GM23338 (cell line): ENCODE measurements around the gene HES7. TPM values are rescaled to one million over a fixed set of nuclear protein-coding genes. Genes with fewer than 3 reads are reported as not detected.
"Not testable (repeated sequence)": the region's sequence is repeated elsewhere in the genome, so short reads cannot be mapped to it uniquely, and the experiment has no call there.

Experiments used
- ATAC-seq: fragments of 200-7000 bp; cut with Tn5 transposase; 3 replicates; pipeline ENCODE4 v1.9.1; 2020
- DNase-seq: peaks from one replicate; pipeline ENCODE4 v3.0.0-alpha.2; 2015; ENCODE audit warnings: low spot score
- H2AFZ ChIP-seq: fragments of 200-600 bp; sonication (generic); 2 replicates; pipeline ENCODE4 v1.8.0; 2016; ENCODE audit warnings: antibody characterized with exemption, mild to moderate bottlenecking, moderate library complexity
- H3F3A ChIP-seq: fragments of 200-600 bp; sonication (generic); replicated peaks from 2 replicates; pipeline ENCODE4 v1.8.0; 2017; ENCODE audit warnings: antibody characterized with exemption, mixed run types, low read depth
- H3K27ac ChIP-seq: fragments of 200-600 bp; sonication (generic); 2 replicates; pipeline ENCODE4 v1.6.1; 2016; ENCODE audit warnings: low read depth
- H3K27me3 ChIP-seq: fragments of 200-600 bp; sonication (generic); 2 replicates; pipeline ENCODE4 v1.8.0; 2016; ENCODE audit warnings: mild to moderate bottlenecking, mixed run types, moderate library complexity; ENCODE audit not compliant: insufficient read depth
- H3K36me3 ChIP-seq: fragments of 200-600 bp; sonication (generic); 2 replicates; pipeline ENCODE4 v1.8.0; 2016; ENCODE audit warnings: mild to moderate bottlenecking; ENCODE audit not compliant: insufficient read depth
- H3K4me1 ChIP-seq: fragments of 200-600 bp; sonication (generic); 2 replicates; pipeline ENCODE4 v1.8.0; 2016; ENCODE audit warnings: mild to moderate bottlenecking, moderate library complexity; ENCODE audit not compliant: insufficient read depth
- H3K4me2 ChIP-seq: fragments of 200-600 bp; sonication (generic); 2 replicates; pipeline ENCODE4 v1.7.1; 2017; ENCODE audit warnings: mixed run types
- H3K4me3 ChIP-seq: fragments of 200-600 bp; sonication (generic); 2 replicates; pipeline ENCODE4 v1.6.1; 2016; ENCODE audit warnings: mixed run types
- H3K79me2 ChIP-seq: fragments of 200-600 bp; sonication (generic); replicated peaks from 2 replicates; pipeline ENCODE4 v1.8.0; 2017; ENCODE audit warnings: mild to moderate bottlenecking; ENCODE audit not compliant: insufficient read depth
- H3K9me2 ChIP-seq: fragments of 200-600 bp; sonication (generic); 2 replicates; pipeline ENCODE4 v1.8.0; 2017; ENCODE audit not compliant: insufficient read depth
- H4K20me1 ChIP-seq: fragments of 200-600 bp; sonication (generic); replicated peaks from 2 replicates; pipeline ENCODE4 v1.8.0; 2017; ENCODE audit warnings: mild to moderate bottlenecking; ENCODE audit not compliant: insufficient read depth
- H3K27ac Mint-ChIP-seq: 2 replicates; pipeline ENCODE4 v1.8.0; 2020; ENCODE audit warnings: inconsistent platforms, mild to moderate bottlenecking, moderate library complexity, mixed read lengths
- H3K27me3 Mint-ChIP-seq: 3 replicates; pipeline ENCODE4 v1.8.0; 2022; ENCODE audit warnings: low read depth, mild to moderate bottlenecking, moderate library complexity, mixed read lengths, inconsistent platforms; ENCODE audit not compliant: insufficient read depth, poor library complexity
- H3K36me3 Mint-ChIP-seq: 3 replicates; pipeline ENCODE4 v1.8.0; 2021; ENCODE audit warnings: low read depth, mild to moderate bottlenecking, inconsistent platforms, moderate library complexity, mixed read lengths
- H3K4me1 Mint-ChIP-seq: 3 replicates; pipeline ENCODE4 v1.8.0; 2020; ENCODE audit warnings: mild to moderate bottlenecking, inconsistent platforms, mixed read lengths
- H3K4me3 Mint-ChIP-seq: 3 replicates; pipeline ENCODE4 v1.8.0; 2021; ENCODE audit warnings: moderate library complexity, mild to moderate bottlenecking, inconsistent platforms, mixed read lengths
- H3K9me3 Mint-ChIP-seq: 3 replicates; pipeline ENCODE4 v1.8.0; 2020; ENCODE audit warnings: moderate library complexity, mild to moderate bottlenecking, inconsistent platforms, mixed read lengths
- CTCF ChIP-seq, 2 experiments: fragments of 200-600 bp in 1 of 2; sonication (generic) in 1 of 2; conservative IDR thresholded peaks; 2 replicates each; pipeline versions ENCODE4 v1.5.1 to v1.6.1; 2016 to 2017; ENCODE audit warnings: antibody characterized with exemption in 2 of 2, low read depth in 2 of 2, mild to moderate bottlenecking in 2 of 2, moderate library complexity in 1 of 2
- EZH2phosphoT487 ChIP-seq: fragments of 200-600 bp; sonication (generic); IDR thresholded peaks from one replicate; pipeline ENCODE4 v1.8.1; 2018; ENCODE audit warnings: antibody characterized with exemption; ENCODE audit not compliant: unreplicated experiment
- NANOG ChIP-seq: IDR thresholded peaks from 2 replicates; pipeline ENCODE4 v1.6.1; 2016; ENCODE audit warnings: antibody characterized with exemption, borderline replicate concordance
- STAT1 ChIP-seq: IDR thresholded peaks from one replicate; pipeline ENCODE4 v1.6.1; 2016; ENCODE audit warnings: antibody characterized with exemption; ENCODE audit not compliant: unreplicated experiment
- ZNF331 ChIP-seq: fragments of 250-450 bp; sonication (Bioruptor Pico); IDR thresholded peaks from 2 replicates; pipeline ENCODE4 v1.5.0; 2020; ENCODE audit warnings: low read depth, mild to moderate bottlenecking, moderate library complexity
- ZNF462 ChIP-seq: fragments of 250-450 bp; sonication (Bioruptor Pico); IDR thresholded peaks from 2 replicates; pipeline ENCODE4 v1.5.0; 2020; ENCODE audit warnings: mild to moderate bottlenecking, moderate library complexity
- polyA plus RNA-seq: library from polyadenylated mRNA; unstranded; fragments of >200 nt; fragmentation: Nextera tagmentation; extraction: Ambion mirVana; gene quantifications from 2 replicates; pipeline ENCODE4 v1.2.1, GENCODE V29; 2016
- total RNA-seq: library from RNA; depleted of rRNA; stranded (reverse); fragments of >200 nt; shearing (Covaris generic); gene quantifications from 2 replicates; pipeline ENCODE4 v1.2.3, GENCODE V29; 2014

HES7 gene
- total and polyA plus RNA-seq, 2 experiments from 2014 or later, result 0.14 TPM; not detected in 1

GRCh38 chr17:8173056-8173870, 49.4 kb upstream of the HES7 start (continued):
- TF ChIP-seq NANOG, result peak; percentile 26; the same call in 1 of the 2 replicates
- no peak; a peak in 1 of 4 replicates for TF ChIP-seq CTCF (conservative IDR thresholded peaks at IDR 0.05; ENCODE audit: low read depth in 2 of 2)
- 0 out of 2 replicates have a peak, but pooled peaks have one; percentile 37 for TF ChIP-seq ZNF462 (CRISPR knock-in tag)
- peak; percentile 36 for TF ChIP-seq STAT1
- TF ChIP-seq EZH2phosphoT487, result no peak
- peak; percentile 46; the same call in 1 of the 2 replicates for TF ChIP-seq ZNF331

GRCh38 chr17:8170186-8170585, 46.3 kb upstream of the HES7 start:
- H3K9me2 ChIP-seq, H2AFZ ChIP-seq, H3K79me2 ChIP-seq, H4K20me1 ChIP-seq, H3K27ac Mint-ChIP-seq, H3K4me3 ChIP-seq, ATAC-seq, H3K4me1 ChIP-seq, H3K36me3 ChIP-seq, H3K4me2 ChIP-seq, H3K27me3 ChIP-seq, H3K27ac ChIP-seq, H3K4me3 Mint-ChIP-seq, DNase-seq, H3K36me3 Mint-ChIP-seq, H3K9me3 Mint-ChIP-seq: not testable (repeated sequence)
- peaks cover 10% of the 10 kb centered on the region for H3K4me1 Mint-ChIP-seq
- H3K27me3 Mint-ChIP-seq, result peaks cover 15% of the 10 kb centered on the region
- peaks cover 11% of the 10 kb centered on the region for H3F3A ChIP-seq
